Spinal cord (tissue), 10 donors: ENCODE data around the gene TXNL4B. TPM values are rescaled to one million over a fixed set of nuclear protein-coding genes. Genes with fewer than 3 reads are reported as not detected.

Source experiments
- DNase-seq, 6 donors: peaks; one replicate each; pipeline versions ENCODE4 v3.0.0 to v3.0.0-alpha.2; 2013 to 2015; ENCODE audit warnings: low spot score in 6 of 6, low read depth in 4 of 6
- H3K27ac ChIP-seq: one replicate; pipeline ENCODE4 v1.5.1; 2013; ENCODE audit warnings: low read depth, low read length, control low read depth
- H3K27me3 ChIP-seq: one replicate; pipeline ENCODE4 v1.6.1; 2013; ENCODE audit warnings: low read length; ENCODE audit not compliant: control insufficient read depth, insufficient read depth
- H3K36me3 ChIP-seq: one replicate; pipeline ENCODE4 v1.6.1; 2013; ENCODE audit warnings: low read length; ENCODE audit not compliant: control insufficient read depth, insufficient read depth
- H3K4me1 ChIP-seq: one replicate; pipeline ENCODE4 v1.6.1; 2013; ENCODE audit warnings: low read length; ENCODE audit not compliant: control insufficient read depth, insufficient read depth
- H3K4me3 ChIP-seq: one replicate; pipeline ENCODE4 v1.5.1; 2013; ENCODE audit warnings: low read depth, low read length, control low read depth
- H3K9me3 ChIP-seq: one replicate; pipeline ENCODE4 v1.6.1; 2013; ENCODE audit warnings: low read length; ENCODE audit not compliant: control insufficient read depth, insufficient read depth
- WGBS: methylation state at CpG from one replicate; pipeline ENCODE4 v1.1.5; 2013; ENCODE audit warnings: missing lambda C conversion rate; ENCODE audit not compliant: insufficient coverage; 5-methylcytosine and 5-hydroxymethylcytosine counted together
- long read RNA-seq, 4 donors: transcript quantifications; one replicate each; lab custom pipeline, GENCODE V29; 2026
- polyA plus RNA-seq, 2 donors: library from polyadenylated mRNA; unstranded; fragments of 120-200 nt; gene quantifications; one replicate each; pipeline ENCODE4 v1.2.1, GENCODE V29; 2013; ENCODE audit not compliant: insufficient read length in 2 of 2
- total RNA-seq, 2 donors: library from RNA; depleted of rRNA in 1 of 2; stranded (reverse); fragments of 120-200 nt in 1 of 2; fragments of >200 nt in 1 of 2; gene quantifications; one replicate each; pipeline versions ENCODE4 v1.2.3 to v1.2.4, GENCODE V29; 2013 to 2014
- donor health status: healthy.

The TXNL4B gene
- total RNA-seq = 10 to 100 TPM in 1 of 2 donors, 1 to 10 TPM in 1; 9.8 to 13.4 TPM
- 10 to 100 TPM; 14.7 to 15.6 TPM for polyA plus RNA-seq
- long read RNA-seq, donor 1, partial matches to known transcripts = 0 of 3 reads
- long read RNA-seq, donor 1, other reads (novel, unspliced or antisense) = 0 of 3 reads
- long read RNA-seq, donor 2, partial matches to known transcripts = 0 of 3 reads
- long read RNA-seq, donor 2, other reads (novel, unspliced or antisense) = 0 of 3 reads
- long read RNA-seq, donor 3, partial matches to known transcripts = 13 of 14 reads
- long read RNA-seq, donor 3, other reads (novel, unspliced or antisense) = 0 of 14 reads
- long read RNA-seq, donor 4, transcript TXNL4B-201 (4 exons, 2,556 nt) = major isoform, 7 of 86 reads
- long read RNA-seq, donor 4, partial matches to known transcripts = 61 of 86 reads
- long read RNA-seq, donor 4, other reads (novel, unspliced or antisense) = 17 of 86 reads

- peak; percentile 93 to 100 (median 98) for DNase-seq
- H3K36me3 ChIP-seq = peaks cover 21% of the 10 kb centered on the region
- no peaks in the 10 kb centered on the region for H3K27me3 ChIP-seq
- peaks cover 5% of the 10 kb centered on the region for H3K4me1 ChIP-seq
- H3K27ac ChIP-seq = peak within 1 kb of the TSS; percentile 90
- under 1% methylated on average over 40 of the region's 43 CpGs for WGBS
- no peaks in the 10 kb centered on the region for H3K9me3 ChIP-seq
- H3K4me3 ChIP-seq = peak within 1 kb of the TSS; percentile 98
Observed at GRCh38 chr16:72093448-72094265, at the start of gene TXNL4B, which contains the start of gene DHX38. TSS of gene TXNL4B (minus strand) at chr16:72093620. CDS start at chr16:72090749, 2,871 bp downstream. TSS of gene DHX38 (plus strand) at chr16:72093847. CDS start at chr16:72096158, 2,311 bp downstream.

- no peak for DNase-seq
- Histone ChIP-seq H3K36me3 (no peaks in the 10 kb centered on the region), H3K27me3 (no peaks in the 10 kb centered on the region), H3K27ac (no peak overlapping the region), H3K4me3 (no peak overlapping the region), H3K4me1 (no peaks in the 10 kb centered on the region), H3K9me3 (no peaks in the 10 kb centered on the region)
- WGBS = no CpG with 5 or more reads among the region's 1 CpG
Observed at GRCh38 chr16:72142476-72142875, 49.1 kb upstream of the TXNL4B start.

DNA sequence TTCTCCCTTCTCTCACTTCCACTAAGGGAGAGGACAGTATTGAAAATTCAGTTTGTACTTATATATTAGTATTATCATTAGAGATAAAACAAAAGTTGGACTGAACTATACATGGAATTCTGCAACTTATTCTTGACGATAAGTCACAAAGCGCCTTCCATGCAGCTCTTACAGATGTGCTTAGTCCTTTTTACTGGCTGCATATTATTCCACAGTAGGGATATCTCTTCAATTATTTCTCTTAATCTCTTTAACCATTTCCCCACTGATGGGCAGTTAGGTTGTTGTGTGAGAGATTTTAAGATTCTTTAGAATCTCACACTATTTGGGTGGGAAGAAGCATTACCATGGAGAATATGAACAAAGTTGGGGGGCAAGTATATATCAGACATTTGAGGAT lies 46.5 kb upstream of the TXNL4B start:
- no peaks in the 10 kb centered on the region for H3K36me3 ChIP-seq
- DNase-seq = no peak
- H3K27ac ChIP-seq = no peak overlapping the region
- H3K4me3 ChIP-seq = no peak overlapping the region
- H3K9me3 ChIP-seq = no peaks in the 10 kb centered on the region
- H3K27me3 ChIP-seq = no peaks in the 10 kb centered on the region
- no CpG with 5 or more reads among the region's 2 CpGs for WGBS
- H3K4me1 ChIP-seq = no peaks in the 10 kb centered on the region

DNA sequence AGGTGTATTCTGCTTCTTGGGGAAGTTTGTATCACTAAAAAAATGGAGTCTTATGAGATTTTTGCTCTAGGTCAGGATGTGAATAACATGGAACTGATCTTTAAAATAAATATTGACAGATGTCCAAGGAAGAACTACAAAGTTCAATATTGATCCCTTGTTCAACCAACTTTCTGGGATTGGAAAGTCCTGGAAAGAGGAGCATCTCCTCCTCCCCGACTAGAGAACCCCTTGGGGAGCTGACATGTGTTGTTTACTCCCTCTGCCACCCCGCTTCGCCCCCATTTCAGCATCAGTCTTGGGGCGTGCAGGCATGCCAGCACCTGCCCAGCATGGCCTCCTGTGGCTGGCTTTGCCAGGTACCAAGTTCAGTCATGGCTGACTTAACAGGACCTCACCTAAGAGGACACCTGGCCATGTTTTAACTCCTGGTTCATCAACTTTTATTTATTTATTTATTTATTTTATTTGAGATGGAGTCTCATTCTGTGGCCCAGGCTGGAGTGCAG lies 44.7 kb upstream of the TXNL4B start:
- no peak overlapping the region for H3K4me3 ChIP-seq
- no peaks in the 10 kb centered on the region for H3K36me3 ChIP-seq
- no peak overlapping the region for H3K27ac ChIP-seq
- no peaks in the 10 kb centered on the region for H3K9me3 ChIP-seq
- H3K4me1 ChIP-seq = no peaks in the 10 kb centered on the region
- no peaks in the 10 kb centered on the region for H3K27me3 ChIP-seq
- DNase-seq = no peak
- WGBS = 94% methylated on average over 4 of the region's 4 CpGs

DNA sequence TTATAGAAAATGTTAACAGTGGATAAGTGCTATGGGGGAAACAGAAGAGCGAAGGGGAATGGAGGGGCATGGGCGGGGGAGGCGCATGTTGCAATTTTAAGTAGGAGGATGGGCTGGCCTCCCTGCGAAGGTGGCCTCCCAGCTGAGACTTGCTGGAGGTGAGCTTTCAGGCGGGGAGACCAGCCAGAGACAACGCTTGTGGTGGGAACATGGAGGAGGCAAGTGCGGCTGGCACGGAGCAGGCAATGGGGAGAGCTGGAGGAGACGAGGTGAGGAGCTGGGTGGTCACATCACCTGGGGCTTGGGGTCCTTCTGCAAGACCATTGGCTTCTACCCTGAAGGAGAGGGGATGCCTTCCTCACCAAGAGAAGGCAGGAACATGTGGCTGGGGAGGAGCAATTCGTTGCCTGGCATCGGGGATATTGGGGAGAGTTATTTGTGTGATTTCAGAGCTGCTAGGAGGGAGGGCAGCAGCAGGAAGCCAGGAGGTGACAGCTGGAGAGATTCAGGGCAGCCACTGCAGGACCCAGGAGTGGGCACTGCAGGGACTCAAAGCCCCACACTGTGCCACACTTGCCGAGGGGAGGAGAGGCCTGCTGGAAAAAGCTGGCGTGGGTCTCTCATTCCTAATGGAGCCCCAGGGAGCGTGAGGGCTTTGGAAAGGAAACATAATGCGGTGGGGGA lies 44.1 kb upstream of the TXNL4B start:
- Histone ChIP-seq H3K27me3 (no peaks in the 10 kb centered on the region), H3K27ac (no peak overlapping the region), H3K36me3 (no peaks in the 10 kb centered on the region), H3K9me3 (no peaks in the 10 kb centered on the region), H3K4me3 (no peak overlapping the region), H3K4me1 (no peaks in the 10 kb centered on the region)
- no peak for DNase-seq
- WGBS = 80% methylated on average over 15 of the region's 15 CpGs

GRCh38 chr16:72134507-72134906 lies 41.1 kb upstream of the TXNL4B start:
- DNase-seq = no peak
- H3K27ac ChIP-seq = no peak overlapping the region
- H3K4me1 ChIP-seq = no peaks in the 10 kb centered on the region
- no peak overlapping the region for H3K4me3 ChIP-seq
- no peaks in the 10 kb centered on the region for H3K9me3 ChIP-seq
- 100% methylated on average over 1 of the region's 2 CpGs for WGBS
- H3K36me3 ChIP-seq = no peaks in the 10 kb centered on the region
- H3K27me3 ChIP-seq = no peaks in the 10 kb centered on the region

- DNase-seq = no peak
- Histone ChIP-seq H3K36me3 (no peaks in the 10 kb centered on the region), H3K9me3 (peaks cover 1% of the 10 kb centered on the region), H3K27me3 (no peaks in the 10 kb centered on the region), H3K27ac (no peak overlapping the region), H3K4me3 (no peak overlapping the region), H3K4me1 (no peaks in the 10 kb centered on the region)
- 97% methylated on average over 2 of the region's 3 CpGs for WGBS
Observed at GRCh38 chr16:72132726-72133125, 39.3 kb upstream of the TXNL4B start.

GRCh38 chr16:72131036-72131435 lies 37.6 kb upstream of the TXNL4B start:
- no peaks in the 10 kb centered on the region for H3K27me3 ChIP-seq
- WGBS = 77% methylated on average over 6 of the region's 6 CpGs
- peaks cover 2% of the 10 kb centered on the region for H3K9me3 ChIP-seq
- H3K27ac ChIP-seq = no peak overlapping the region
- no peak for DNase-seq
- H3K36me3 ChIP-seq = no peaks in the 10 kb centered on the region
- H3K4me1 ChIP-seq = no peaks in the 10 kb centered on the region
- no peak overlapping the region for H3K4me3 ChIP-seq

DNA sequence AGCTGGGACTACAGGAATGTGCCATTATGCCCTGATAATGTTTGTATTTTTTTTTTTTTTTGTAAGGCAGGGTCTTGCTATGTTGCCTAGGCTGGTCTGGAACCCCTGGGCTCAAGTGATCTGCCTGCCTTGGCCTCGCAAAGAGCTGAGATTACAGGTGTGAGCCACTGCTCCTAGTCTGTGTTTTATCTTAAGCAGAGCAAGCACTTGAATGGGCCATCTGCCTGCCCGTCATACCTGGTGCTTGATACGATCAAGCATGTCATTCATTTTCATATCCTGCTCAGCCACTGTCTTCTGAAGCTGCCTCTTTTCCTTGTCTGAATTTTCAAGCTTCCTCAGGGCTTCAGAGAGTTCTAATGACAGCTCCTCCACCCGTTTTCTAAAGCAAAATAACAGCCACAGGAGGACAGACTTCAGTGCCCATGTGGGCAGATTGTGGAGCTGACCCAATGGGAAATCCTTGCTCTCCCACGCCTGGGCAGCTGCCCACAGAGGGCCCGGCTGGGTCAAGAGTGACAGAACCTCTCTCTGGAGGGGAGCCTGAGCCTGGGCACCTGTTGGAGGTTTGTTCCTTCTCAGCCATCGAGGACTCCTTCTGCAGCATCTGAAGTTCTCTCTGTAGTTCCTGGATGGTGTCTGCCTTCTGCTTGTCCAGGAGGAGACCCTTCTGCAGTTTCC lies 36.7 kb upstream of the TXNL4B start:
- no peak overlapping the region for H3K4me3 ChIP-seq
- H3K27me3 ChIP-seq = no peaks in the 10 kb centered on the region
- 90% methylated on average over 6 of the region's 7 CpGs for WGBS
- DNase-seq = no peak
- peaks cover 8% of the 10 kb centered on the region for H3K4me1 ChIP-seq
- H3K27ac ChIP-seq = no peak overlapping the region
- H3K9me3 ChIP-seq = peaks cover 2% of the 10 kb centered on the region
- H3K36me3 ChIP-seq = no peaks in the 10 kb centered on the region
